Neural cell (in vitro differentiated cells): ENCODE results near the gene SLC1A2. TPM values are rescaled to one million over a fixed set of nuclear protein-coding genes. Genes with fewer than 3 reads are reported as not detected.

ENCODE experiments used
- H2AFZ ChIP-seq: fragments of 200-600, 300-800 bp; sonication (generic), shearing (Covaris generic); 2 replicates; pipeline ENCODE4 v1.6.0; 2014; ENCODE audit warnings: low read depth, mild to moderate bottlenecking, antibody characterized with exemption, low read length, moderate library complexity
- H3F3A ChIP-seq: fragments of 200-600 bp; shearing (Covaris generic); 2 replicates; pipeline ENCODE4 v1.6.1; 2016; ENCODE audit warnings: mild to moderate bottlenecking, moderate library complexity, mixed read lengths, antibody characterized with exemption, low read length; ENCODE audit not compliant: insufficient read depth, poor library complexity, severe bottlenecking
- H3K27ac ChIP-seq: fragments of 200-600, 300-800 bp; sonication (generic), shearing (Covaris generic); 2 replicates; pipeline ENCODE4 v1.5.1; 2014; ENCODE audit warnings: mild to moderate bottlenecking, low read length, moderate library complexity
- H3K27me3 ChIP-seq: fragments of 300-800, 200-600 bp; sonication (generic), shearing (Covaris generic); 2 replicates; pipeline ENCODE4 v1.6.0; 2014; ENCODE audit warnings: mild to moderate bottlenecking, low read depth, low read length, moderate library complexity; ENCODE audit not compliant: insufficient read depth
- H3K36me3 ChIP-seq: fragments of 300-800, 200-600 bp; sonication (generic), shearing (Covaris generic); 2 replicates; pipeline ENCODE4 v1.5.1; 2014; ENCODE audit warnings: mild to moderate bottlenecking, antibody characterized with exemption, low read length, moderate library complexity; ENCODE audit not compliant: insufficient read depth
- H3K4me2 ChIP-seq: fragments of 300-800, 200-600 bp; sonication (generic), shearing (Covaris generic); 2 replicates; pipeline ENCODE4 v1.6.0; 2014; ENCODE audit warnings: mild to moderate bottlenecking, low read length
- H3K4me3 ChIP-seq: fragments of 300-800, 200-600 bp; sonication (generic), shearing (Covaris generic); 2 replicates; pipeline ENCODE4 v1.5.1; 2014; ENCODE audit warnings: mild to moderate bottlenecking, low read length, moderate library complexity
- H3K79me2 ChIP-seq: fragments of 200-600 bp; shearing (Covaris generic); replicated peaks from 2 replicates; pipeline ENCODE4 v1.6.0; 2014; ENCODE audit warnings: mild to moderate bottlenecking, low read length, moderate library complexity; ENCODE audit not compliant: insufficient read depth
- H3K9ac ChIP-seq: fragments of 300-800, 200-600 bp; sonication (generic), shearing (Covaris generic); 2 replicates; pipeline ENCODE4 v1.6.1; 2016; ENCODE audit warnings: mild to moderate bottlenecking, low read length, mixed read lengths
- H3K9me2 ChIP-seq: fragments of 200-600 bp; shearing (Covaris generic); 2 replicates; pipeline ENCODE4 v1.6.1; 2016; ENCODE audit warnings: mild to moderate bottlenecking, low read length, mixed read lengths; ENCODE audit not compliant: insufficient read depth
- H3K9me3 ChIP-seq: fragments of 200-600, 300-800 bp; sonication (generic), shearing (Covaris generic); 2 replicates; pipeline ENCODE4 v1.6.1; 2016; ENCODE audit warnings: mild to moderate bottlenecking, mixed run types, low read length, moderate library complexity, mixed read lengths
- H4K20me1 ChIP-seq: fragments of 200-600 bp; shearing (Covaris generic); 2 replicates; pipeline ENCODE4 v1.6.1; 2016; ENCODE audit warnings: mild to moderate bottlenecking, mixed run types; ENCODE audit not compliant: insufficient read depth
- EP300 ChIP-seq: fragments of 450-650 bp; conservative IDR thresholded peaks from 2 replicates; pipeline ENCODE4 v1.6.1; 2014; ENCODE audit warnings: antibody characterized with exemption, mild to moderate bottlenecking, moderate library complexity; ENCODE audit not compliant: poor library complexity, severe bottlenecking
- EZH2 ChIP-seq: fragments of 200-600, 300-800 bp; shearing (Covaris generic), sonication (generic); IDR thresholded peaks from 2 replicates; pipeline ENCODE4 v1.6.1; 2014; ENCODE audit warnings: antibody characterized with exemption, low read length, borderline replicate concordance, mild to moderate bottlenecking; ENCODE audit not compliant: insufficient read depth, poor library complexity, severe bottlenecking
- POLR2AphosphoS5 ChIP-seq: IDR thresholded peaks from 2 replicates; pipeline ENCODE4 v1.6.1; 2012
- RAD21 ChIP-seq: fragments of 450-650 bp; conservative IDR thresholded peaks from 2 replicates; pipeline ENCODE4 v1.6.1; 2014; ENCODE audit warnings: antibody characterized with exemption, mild to moderate bottlenecking, moderate library complexity
- SMC3 ChIP-seq: fragments of 450-650 bp; conservative IDR thresholded peaks from 2 replicates; pipeline ENCODE4 v1.6.1; 2014; ENCODE audit warnings: antibody characterized with exemption, mild to moderate bottlenecking, moderate library complexity; ENCODE audit not compliant: poor library complexity
- TAF1 ChIP-seq: IDR thresholded peaks from 2 replicates; pipeline ENCODE4 v1.6.1; 2012; ENCODE audit warnings: low read depth
- polyA plus RNA-seq: library from polyadenylated mRNA; depleted of rRNA; stranded (reverse); fragments of >200 nt; gene quantifications from 2 replicates; pipeline ENCODE4 v1.2.3, GENCODE V29; 2014
- TF ChIP-seq, protein P1 (sequence below): fragments of 450-650 bp; IDR thresholded peaks from 2 replicates; pipeline ENCODE4 v1.5.1; 2014; ENCODE audit warnings: antibody characterized with exemption, mild to moderate bottlenecking, moderate library complexity; ENCODE audit not compliant: poor library complexity, severe bottlenecking
- TF ChIP-seq, protein P2 (sequence below): IDR thresholded peaks from 2 replicates; pipeline ENCODE4 v1.6.1; 2012; ENCODE audit warnings: borderline replicate concordance

The SLC1A2 gene
- polyA plus RNA-seq, 1 donor from 2014 or later = 134 TPM

DNA sequence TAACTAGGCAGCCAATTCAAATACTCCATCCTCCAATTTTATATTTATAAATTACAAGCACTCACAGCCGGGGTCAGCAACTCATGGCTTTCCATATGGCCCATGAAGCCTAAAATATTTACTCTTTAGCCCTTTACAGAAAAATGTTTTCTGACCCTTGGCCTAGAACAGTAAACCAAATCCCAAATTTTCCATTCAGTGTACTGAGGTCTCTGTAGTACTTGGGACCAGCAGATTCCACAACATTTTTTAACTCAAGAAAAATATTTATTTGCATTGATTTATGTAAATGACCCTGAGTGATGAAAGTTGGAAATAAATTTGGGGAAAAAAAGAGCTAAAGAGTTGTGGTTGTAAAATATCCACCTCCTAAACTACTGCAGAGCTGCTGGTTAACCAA, 82.6 kb downstream of the SLC1A2 start:
- no peaks in the 10 kb centered on the region for H4K20me1 ChIP-seq
- no peaks in the 10 kb centered on the region for H3K27me3 ChIP-seq
- no peak overlapping the region for H3K9ac ChIP-seq
- no peaks in the 10 kb centered on the region for H3K9me2 ChIP-seq
- no peaks in the 10 kb centered on the region for H3F3A ChIP-seq
- no peak overlapping the region for H2AFZ ChIP-seq
- H3K79me2 ChIP-seq = no peaks in the 10 kb centered on the region
- no peaks in the 10 kb centered on the region for H3K9me3 ChIP-seq
- H3K36me3 ChIP-seq = no peaks in the 10 kb centered on the region
- no peak overlapping the region for H3K4me3 ChIP-seq
- H3K27ac ChIP-seq = no peak overlapping the region
- no peak for TF ChIP-seq EZH2
- TF ChIP-seq, protein P1, sequence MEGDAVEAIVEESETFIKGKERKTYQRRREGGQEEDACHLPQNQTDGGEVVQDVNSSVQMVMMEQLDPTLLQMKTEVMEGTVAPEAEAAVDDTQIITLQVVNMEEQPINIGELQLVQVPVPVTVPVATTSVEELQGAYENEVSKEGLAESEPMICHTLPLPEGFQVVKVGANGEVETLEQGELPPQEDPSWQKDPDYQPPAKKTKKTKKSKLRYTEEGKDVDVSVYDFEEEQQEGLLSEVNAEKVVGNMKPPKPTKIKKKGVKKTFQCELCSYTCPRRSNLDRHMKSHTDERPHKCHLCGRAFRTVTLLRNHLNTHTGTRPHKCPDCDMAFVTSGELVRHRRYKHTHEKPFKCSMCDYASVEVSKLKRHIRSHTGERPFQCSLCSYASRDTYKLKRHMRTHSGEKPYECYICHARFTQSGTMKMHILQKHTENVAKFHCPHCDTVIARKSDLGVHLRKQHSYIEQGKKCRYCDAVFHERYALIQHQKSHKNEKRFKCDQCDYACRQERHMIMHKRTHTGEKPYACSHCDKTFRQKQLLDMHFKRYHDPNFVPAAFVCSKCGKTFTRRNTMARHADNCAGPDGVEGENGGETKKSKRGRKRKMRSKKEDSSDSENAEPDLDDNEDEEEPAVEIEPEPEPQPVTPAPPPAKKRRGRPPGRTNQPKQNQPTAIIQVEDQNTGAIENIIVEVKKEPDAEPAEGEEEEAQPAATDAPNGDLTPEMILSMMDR = no peak
- TF ChIP-seq, protein P2, sequence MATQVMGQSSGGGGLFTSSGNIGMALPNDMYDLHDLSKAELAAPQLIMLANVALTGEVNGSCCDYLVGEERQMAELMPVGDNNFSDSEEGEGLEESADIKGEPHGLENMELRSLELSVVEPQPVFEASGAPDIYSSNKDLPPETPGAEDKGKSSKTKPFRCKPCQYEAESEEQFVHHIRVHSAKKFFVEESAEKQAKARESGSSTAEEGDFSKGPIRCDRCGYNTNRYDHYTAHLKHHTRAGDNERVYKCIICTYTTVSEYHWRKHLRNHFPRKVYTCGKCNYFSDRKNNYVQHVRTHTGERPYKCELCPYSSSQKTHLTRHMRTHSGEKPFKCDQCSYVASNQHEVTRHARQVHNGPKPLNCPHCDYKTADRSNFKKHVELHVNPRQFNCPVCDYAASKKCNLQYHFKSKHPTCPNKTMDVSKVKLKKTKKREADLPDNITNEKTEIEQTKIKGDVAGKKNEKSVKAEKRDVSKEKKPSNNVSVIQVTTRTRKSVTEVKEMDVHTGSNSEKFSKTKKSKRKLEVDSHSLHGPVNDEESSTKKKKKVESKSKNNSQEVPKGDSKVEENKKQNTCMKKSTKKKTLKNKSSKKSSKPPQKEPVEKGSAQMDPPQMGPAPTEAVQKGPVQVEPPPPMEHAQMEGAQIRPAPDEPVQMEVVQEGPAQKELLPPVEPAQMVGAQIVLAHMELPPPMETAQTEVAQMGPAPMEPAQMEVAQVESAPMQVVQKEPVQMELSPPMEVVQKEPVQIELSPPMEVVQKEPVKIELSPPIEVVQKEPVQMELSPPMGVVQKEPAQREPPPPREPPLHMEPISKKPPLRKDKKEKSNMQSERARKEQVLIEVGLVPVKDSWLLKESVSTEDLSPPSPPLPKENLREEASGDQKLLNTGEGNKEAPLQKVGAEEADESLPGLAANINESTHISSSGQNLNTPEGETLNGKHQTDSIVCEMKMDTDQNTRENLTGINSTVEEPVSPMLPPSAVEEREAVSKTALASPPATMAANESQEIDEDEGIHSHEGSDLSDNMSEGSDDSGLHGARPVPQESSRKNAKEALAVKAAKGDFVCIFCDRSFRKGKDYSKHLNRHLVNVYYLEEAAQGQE = no peak
- no peak overlapping the region for H3K4me2 ChIP-seq

DNA sequence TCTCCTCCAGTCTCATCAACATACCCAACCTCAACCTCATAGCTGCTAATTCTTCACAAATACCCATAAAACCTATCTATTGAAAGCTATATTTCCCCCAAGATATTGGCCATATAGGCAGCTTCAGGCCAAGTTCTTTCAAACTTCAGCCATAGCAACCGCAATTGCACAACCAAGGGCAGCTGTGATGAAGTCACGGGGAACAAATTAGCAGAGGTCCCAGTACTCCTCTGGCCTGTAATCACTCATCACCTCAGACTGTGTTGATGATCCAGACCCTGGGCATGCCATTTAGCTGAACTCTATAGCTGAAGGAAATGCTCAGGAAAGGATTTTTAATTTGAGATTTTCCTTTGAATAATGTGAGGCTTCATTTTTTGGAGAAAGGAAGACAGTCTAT, 84.1 kb downstream of the SLC1A2 start:
- no peaks in the 10 kb centered on the region for H3K79me2 ChIP-seq
- no peak overlapping the region for H3K9ac ChIP-seq
- H3K27ac ChIP-seq = no peak overlapping the region
- H2AFZ ChIP-seq = no peak overlapping the region
- H3K9me2 ChIP-seq = no peaks in the 10 kb centered on the region
- no peaks in the 10 kb centered on the region for H3K9me3 ChIP-seq
- no peaks in the 10 kb centered on the region for H3K36me3 ChIP-seq
- H3F3A ChIP-seq = no peaks in the 10 kb centered on the region
- no peak overlapping the region for H3K4me3 ChIP-seq
- no peak overlapping the region for H3K4me2 ChIP-seq
- no peaks in the 10 kb centered on the region for H4K20me1 ChIP-seq
- TF ChIP-seq, protein P2 = no peak
- TF ChIP-seq EP300 (no peak), RAD21 (no peak), SMC3 (no peak), TAF1 (no peak), POLR2AphosphoS5 (no peak)
- TF ChIP-seq, protein P1 = no peak
- no peaks in the 10 kb centered on the region for H3K27me3 ChIP-seq
